Coronary artery (tissue), 2 donors: Measurements from ENCODE around the gene ZNF280D.

Source experiments
- DNase-seq: peaks from one replicate; pipeline ENCODE4 v3.0.0-alpha.2; 2017; ENCODE audit warnings: low spot score
- H3K27ac ChIP-seq, 2 donors: fragments of 200-600 bp; sonication (generic); one replicate each; pipeline ENCODE4 v1.5.1; 2016 to 2019
- H3K4me3 ChIP-seq: fragments of 200-600 bp; sonication (generic); 2 replicates; pipeline ENCODE4 v1.5.1; 2016; ENCODE audit warnings: mild to moderate bottlenecking, moderate library complexity
- TF ChIP-seq, protein P1 (sequence below): fragments of 200-600 bp; sonication (generic); IDR thresholded peaks from one replicate; pipeline ENCODE4 v1.5.1; 2019; ENCODE audit warnings: antibody characterized with exemption

Gene ZNF280D

DNA sequence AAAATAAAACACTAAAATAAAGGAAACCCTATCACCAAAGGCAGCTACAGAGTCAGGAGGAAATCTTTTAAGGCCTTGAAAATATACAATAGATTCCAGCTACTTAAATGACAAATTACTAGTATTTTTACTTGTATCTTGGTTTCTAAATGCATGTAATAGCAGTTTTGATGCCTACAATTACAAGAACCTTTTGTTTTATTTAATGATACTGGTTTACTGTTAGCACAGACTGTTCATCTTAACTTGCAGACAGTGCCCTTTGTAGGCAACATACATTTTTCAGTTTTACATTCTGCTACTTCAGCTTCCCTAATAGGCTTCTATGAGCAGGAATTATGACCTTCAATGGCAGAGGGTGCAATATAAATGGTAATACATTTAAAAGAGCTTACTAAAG is 54.1 kb downstream of the ZNF280D start:
- H3K27ac ChIP-seq: no peak overlapping the region
- TF ChIP-seq, protein P1, sequence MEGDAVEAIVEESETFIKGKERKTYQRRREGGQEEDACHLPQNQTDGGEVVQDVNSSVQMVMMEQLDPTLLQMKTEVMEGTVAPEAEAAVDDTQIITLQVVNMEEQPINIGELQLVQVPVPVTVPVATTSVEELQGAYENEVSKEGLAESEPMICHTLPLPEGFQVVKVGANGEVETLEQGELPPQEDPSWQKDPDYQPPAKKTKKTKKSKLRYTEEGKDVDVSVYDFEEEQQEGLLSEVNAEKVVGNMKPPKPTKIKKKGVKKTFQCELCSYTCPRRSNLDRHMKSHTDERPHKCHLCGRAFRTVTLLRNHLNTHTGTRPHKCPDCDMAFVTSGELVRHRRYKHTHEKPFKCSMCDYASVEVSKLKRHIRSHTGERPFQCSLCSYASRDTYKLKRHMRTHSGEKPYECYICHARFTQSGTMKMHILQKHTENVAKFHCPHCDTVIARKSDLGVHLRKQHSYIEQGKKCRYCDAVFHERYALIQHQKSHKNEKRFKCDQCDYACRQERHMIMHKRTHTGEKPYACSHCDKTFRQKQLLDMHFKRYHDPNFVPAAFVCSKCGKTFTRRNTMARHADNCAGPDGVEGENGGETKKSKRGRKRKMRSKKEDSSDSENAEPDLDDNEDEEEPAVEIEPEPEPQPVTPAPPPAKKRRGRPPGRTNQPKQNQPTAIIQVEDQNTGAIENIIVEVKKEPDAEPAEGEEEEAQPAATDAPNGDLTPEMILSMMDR: no peak
- H3K4me3 ChIP-seq: no peak overlapping the region
- no peak for DNase-seq

DNA sequence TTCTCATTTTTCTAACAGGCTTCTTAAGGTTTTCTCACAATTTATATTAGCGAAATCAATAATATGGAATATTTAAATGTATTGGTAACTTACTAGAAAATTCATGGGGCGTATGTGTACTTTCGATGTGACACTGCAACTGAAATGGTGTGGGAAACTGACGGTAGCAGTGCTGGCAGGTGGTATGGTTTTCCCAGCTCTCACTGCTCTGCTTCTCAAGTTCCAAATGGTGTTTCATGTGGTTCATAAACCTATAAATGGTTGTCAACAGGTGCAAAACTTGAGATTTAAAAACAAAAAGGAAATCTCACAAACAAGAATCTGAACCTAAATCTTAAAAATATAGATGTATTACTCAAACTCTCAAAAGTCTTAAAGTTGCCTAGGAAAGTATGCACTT is 54.7 kb downstream of the ZNF280D start:
- H3K27ac ChIP-seq: no peak overlapping the region
- no peak for DNase-seq
- TF ChIP-seq, protein P1: no peak
- no peak overlapping the region for H3K4me3 ChIP-seq

DNA sequence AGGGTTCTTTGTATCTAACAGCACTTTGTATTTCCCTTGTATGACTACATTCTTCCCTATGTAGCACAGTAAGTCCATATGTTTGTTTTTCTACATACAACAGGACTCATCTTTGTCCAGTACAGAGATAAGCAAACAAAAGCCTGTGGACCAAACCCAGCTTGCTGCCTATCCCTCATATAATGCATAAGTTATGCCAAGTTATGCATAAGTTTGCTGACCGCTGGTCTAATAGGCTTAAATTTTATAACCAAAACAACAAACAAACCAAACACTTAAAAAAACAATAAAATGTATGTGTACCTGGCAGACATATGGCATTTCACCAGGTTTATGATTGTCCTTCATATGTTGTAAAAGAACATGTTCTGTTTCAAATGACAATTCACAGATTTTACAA is 56.0 kb downstream of the ZNF280D start:
- no peak overlapping the region for H3K4me3 ChIP-seq
- H3K27ac ChIP-seq: no peak overlapping the region
- no peak for DNase-seq
- TF ChIP-seq, protein P1: no peak

DNA sequence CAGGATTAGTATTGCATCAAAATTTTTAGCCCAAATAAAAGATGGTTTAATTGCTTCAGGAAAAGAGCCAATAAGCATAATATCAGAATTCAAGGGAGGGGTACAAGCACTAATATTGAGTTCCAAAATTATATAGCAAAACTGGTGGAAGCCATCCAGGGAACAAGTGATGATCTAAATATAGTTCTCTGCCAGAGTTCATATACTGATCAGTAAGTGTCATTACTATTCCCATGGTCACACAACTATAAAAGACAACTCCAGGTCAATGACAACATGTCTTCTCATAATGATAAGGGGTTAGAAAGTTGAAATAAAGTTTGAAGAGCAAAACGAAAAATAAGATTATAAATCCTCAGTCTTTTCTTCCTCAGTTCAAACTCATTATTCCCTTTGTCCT is 57.4 kb downstream of the ZNF280D start:
- TF ChIP-seq, protein P1: no peak
- no peak for DNase-seq
- no peak overlapping the region for H3K4me3 ChIP-seq
- H3K27ac ChIP-seq: no peak overlapping the region

DNA sequence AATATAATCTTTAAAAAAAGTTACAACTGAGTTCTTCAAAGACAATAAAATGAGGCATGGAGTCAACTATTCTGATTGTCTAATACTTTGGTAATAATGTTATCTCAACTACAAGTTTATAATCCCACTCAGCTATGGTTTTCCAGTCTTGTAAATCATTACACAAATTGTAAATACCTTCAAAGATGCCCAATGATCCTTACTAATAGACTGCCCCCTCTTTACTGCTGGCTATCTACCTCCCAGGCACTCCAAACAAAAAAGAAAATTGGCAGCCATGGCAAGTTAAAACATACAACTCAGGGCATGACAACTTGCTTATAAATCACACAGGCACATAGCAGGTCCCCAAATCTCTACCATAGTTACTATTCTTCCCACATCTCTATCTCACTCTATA is 58.5 kb downstream of the ZNF280D start:
- DNase-seq: no peak
- Histone ChIP-seq H3K4me3 (no peak overlapping the region), H3K27ac (no peak overlapping the region)
- TF ChIP-seq, protein P1: no peak

DNA sequence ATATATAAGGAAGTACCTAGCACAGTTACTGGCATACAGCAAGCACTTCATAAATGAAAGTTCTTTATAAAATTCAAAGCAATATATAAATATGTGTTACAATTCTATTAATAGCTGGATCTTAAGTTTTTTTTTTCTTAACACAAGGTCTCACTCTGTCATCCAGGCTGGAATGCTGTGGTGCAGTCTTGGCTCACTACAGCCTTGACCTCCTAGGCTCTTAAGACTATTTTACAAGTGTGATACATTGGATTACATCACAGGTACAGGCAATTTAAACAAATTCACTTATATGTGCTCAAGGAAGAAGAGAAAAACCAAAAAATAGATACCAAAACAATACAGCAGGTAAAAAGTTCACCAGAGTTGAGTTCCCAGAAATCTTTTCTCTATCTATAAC is 60.6 kb downstream of the ZNF280D start:
- TF ChIP-seq, protein P1: no peak
- Histone ChIP-seq H3K27ac (no peak overlapping the region), H3K4me3 (no peak overlapping the region)
- DNase-seq: no peak

DNA sequence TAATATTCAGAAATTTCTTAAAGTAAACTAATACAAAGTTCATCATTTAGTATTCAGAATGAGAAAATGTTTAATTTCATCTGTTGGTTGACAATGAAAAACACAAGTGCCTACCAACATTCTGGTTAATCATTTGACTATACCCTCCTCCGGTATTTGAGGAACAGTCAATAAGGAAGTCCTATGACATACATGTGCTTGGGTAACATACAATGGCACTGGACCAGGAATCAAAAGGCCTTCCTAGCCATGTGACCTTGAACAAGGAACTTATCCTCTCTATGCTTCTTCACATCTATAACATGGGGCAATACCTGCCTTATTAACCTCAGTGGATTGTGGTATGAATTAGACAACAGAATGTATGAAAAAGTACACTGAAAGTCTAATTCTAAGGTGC is 65.8 kb downstream of the ZNF280D start:
- Histone ChIP-seq H3K27ac (no peak overlapping the region), H3K4me3 (no peak overlapping the region)
- no peak for DNase-seq
- TF ChIP-seq, protein P1: no peak
